Activated CD4-positive, CD25-positive, alpha-beta regulatory T cell treated with anti-CD3 and anti-CD28 coated beads, Interleukin-2, amount 50 U/mL, for 72 hours (primary cell): ENCODE data around the gene TEDC1.
"Not testable (repeated sequence)": the region's sequence is repeated elsewhere in the genome, so short reads cannot be mapped to it uniquely, and the experiment has no call there.

Experiments
- DNase-seq: peaks from one replicate; pipeline ENCODE4 v3.0.0; 2021

Gene TEDC1

DNA sequence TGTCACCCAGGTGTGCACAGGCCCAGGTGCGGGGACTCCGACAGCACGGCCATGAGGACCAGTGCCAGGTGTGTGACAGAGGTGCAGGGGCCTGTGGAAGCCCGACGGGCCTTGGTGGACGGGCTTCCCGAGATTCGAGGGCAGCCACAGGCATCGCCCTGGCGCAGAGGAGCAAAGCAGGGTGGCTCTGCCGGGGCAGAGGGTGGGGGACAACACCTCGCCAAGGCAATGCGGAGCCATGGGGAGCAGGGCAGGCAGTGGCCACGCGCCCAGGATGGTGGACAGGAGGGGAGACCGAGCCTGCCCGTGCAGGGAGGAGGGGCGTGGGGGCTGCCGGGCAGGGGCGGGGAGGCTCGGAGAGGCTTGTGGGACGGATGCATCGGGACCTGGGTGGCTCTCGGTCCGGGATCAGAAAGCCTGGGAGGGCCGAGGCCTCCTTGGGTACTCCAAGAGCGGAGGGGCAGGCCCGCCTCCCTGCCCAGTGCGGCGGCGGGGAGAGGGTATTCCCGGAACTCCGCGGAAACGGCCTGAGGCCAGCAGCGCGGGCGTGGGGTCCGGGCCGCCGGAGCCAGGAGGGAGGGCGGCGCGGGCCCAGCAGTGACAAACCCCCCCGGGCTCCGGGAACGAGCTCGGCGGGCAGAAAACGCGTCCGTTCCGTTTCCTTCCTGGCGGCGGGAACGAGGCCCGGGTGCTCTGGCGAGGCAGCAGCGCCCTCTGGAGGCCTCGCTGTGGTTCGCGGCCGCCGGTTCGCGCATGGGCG is 37.0 kb downstream of the TEDC1 start:
- DNase-seq: peak; percentile 84

DNA sequence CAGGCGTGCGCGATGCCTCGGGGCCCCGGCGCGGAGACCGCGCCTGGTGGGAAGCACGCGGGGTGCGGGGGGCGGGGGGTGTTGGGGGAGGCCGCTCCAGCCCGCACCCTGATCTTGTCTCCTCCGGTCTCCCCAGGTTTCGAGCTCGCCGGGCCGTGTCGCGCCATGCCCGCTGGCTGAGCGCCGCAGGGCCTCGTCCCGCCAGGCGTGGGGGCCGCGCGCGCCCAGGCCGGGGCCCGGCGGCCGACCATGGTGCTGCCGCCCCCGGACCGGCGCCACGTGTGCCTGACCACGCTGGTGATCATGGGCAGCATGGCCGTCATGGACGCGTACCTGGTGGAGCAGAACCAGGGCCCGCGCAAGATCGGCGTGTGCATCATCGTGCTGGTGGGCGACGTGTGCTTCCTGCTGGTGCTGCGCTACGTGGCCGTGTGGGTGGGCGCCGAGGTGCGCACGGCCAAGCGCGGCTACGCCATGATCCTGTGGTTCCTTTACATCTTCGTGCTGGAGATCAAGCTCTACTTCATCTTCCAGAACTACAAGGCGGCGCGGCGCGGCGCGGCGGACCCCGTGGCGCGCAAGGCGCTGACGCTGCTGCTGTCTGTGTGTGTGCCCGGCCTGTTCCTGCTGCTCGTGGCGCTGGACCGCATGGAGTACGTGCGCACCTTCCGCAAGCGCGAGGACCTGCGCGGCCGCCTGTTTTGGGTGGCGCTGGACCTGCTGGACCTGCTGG is 37.7 kb downstream of the TEDC1 start:
- peak; percentile 47 for DNase-seq

DNA sequence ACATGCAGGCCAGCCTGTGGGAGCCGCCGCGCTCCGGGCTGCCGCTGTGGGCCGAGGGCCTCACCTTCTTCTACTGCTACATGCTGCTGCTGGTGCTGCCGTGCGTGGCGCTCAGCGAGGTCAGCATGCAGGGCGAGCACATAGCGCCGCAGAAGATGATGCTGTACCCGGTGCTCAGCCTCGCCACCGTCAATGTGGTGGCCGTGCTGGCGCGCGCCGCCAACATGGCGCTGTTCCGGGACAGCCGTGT is 38.2 kb downstream of the TEDC1 start:
- DNase-seq: no peak

DNA sequence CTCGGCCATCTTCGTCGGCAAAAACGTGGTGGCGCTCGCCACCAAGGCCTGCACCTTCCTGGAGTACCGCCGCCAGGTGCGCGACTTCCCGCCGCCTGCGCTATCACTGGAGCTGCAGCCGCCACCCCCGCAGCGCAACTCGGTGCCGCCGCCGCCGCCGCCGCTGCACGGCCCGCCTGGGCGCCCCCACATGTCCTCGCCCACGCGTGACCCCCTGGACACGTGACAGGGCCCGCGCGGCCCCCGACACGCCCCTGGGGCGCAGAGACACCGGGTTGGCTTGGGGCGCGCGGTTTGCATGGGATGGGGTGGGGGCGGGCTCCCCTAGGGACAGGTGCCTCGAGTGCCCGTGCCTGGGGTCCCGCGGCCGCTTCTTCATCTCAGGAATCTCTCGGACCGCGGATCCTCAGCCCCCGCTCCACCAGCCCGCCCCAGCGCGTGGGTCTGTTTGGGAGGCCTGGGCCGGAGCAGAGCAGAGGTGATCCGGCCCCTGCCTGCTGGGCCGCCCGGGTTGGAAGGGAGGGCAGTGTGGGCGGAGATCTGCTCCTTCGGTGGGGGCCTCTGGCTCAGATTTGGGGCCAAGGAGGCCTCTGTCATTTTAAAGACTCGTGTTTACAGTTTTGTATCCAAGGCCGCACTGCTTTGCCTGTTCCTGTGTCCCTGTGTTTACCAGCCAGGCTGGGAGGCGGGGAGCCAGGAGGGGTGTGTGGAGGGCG is 38.7 kb downstream of the TEDC1 start:
- no peak for DNase-seq

DNA sequence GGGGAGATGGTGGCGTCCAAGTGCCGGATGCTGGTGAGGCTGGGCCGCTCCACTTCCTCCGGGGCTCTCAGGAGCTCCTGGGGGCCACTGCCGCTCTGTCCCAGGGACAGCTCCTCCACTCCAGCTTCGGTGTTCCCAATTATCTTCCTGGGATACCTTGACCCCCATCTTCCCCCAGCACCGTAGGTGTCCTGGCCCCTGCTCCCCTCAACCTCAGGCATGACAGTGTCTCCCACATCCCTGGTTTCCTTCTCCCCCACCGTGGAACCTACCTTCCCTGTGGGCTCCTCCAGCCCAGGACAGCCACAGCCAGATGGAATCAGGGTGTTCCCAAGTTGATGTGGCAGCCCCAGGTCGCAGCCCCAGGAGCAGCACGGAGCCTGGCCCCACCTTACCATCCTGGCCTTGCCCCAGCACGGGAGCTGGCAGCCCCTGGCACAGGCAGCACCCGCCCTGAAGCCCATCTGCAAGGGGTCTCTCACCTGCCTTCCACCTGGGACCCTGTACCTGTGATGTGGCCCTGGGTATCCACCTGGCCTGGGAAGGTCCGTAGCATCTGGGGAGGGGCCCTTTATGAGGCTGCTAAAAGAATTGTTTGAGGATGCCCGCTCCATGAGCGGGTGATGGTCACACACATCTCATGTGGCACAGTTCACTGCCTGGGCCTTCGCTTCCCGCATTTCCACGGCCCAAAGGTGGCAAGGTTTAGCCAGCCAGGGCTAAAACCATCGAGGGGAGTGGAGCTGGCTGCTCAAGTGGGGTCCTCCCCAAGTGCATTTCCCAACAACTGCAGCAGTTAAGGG is 39.4 kb downstream of the TEDC1 start:
- no peak for DNase-seq

DNA sequence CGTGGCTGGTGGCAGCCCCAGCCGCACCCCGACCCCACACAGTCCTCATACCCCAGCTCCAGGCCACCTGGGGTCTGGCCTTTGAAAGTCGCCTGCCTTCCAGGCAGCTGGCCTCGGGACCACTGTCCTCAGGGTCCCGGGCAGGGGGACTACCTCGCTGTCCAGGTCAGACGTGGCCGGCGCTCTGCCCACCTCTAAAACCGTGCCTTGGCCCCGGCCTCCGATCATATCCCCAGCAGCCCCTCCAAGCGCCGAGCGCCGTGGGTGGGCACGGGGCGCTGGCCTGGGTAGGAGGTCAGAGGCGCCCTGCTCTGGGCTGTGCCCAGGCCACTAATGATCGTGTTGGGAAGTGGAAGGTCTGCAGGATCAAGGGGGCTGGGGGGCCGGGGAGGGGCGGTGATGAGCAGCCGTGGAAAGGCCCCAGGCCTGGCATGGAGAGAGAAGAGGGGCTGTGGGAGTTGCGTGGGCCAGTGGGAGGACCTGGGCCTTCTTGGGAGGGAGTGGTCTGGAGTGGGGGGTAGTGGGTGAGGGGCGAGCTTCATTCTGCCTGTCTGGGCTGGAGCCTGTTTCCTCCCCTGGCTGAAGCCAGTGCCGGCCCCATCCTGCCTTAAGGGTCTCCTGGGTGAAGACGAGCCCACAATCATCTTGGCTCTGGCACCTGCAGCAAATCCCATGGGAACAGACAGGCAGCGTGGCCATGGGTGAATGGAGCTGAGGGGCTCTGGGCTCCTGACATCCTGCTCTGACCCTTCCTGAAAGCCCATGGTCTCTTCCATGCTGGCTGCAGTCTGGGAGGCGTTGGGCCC is 40.2 kb downstream of the TEDC1 start:
- DNase-seq: no peak

DNA sequence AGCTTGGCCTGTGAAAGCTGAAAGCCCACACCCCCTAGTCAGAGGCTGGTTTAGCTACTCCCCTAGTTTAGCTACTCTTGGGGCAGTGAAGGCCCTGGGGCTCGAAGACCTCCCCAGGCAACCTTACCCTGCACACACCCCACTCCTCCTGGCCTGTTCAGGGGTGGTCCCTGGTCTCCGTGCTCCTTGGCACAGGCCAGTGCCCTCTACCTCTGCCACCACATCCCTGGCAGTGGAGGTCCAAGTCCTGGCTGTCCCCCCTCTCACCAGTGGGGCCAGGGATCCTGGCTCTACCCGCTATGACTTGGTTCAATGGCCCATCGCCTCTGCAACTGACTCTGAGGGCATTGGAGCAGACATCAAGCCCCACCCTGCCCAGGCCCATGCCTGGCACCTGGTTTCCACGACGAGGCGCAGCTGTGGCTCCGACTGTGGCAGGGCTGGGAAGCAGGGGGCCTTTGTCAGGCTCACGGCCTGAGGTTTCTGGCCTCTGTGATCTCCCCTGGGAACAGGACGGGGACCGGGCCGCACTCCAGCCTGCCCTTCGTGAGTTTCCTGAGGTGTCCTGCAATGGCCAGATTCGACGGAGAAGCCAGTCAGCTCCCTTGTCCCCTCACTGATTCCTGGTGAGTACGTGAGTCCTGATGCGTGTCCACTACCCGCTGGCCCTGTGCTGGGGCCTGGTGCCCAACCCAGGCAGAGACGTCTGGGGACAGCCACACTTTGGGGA is 41.0 kb downstream of the TEDC1 start:
- DNase-seq: no peak

DNA sequence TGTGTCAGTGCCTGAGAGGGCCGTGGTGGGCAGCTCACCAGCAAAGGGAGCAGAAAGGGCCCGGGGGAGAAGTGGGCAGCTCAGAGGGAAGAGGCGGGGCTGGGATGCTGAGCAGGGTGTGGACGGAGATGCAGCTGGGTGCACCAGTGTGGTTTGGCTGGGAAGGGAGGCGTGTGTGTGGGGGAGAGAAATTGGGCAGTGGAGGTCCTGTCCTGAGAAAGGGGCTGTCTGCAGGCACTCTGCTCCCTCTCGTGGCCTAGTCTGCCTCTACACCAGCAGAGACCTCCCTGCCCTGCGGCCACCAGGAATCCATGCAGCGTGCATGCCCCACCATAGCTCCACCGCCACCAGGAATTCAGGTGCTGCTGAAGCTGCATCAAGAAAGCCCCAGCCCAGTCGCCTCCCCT is 41.7 kb downstream of the TEDC1 start:
- no peak for DNase-seq

DNA sequence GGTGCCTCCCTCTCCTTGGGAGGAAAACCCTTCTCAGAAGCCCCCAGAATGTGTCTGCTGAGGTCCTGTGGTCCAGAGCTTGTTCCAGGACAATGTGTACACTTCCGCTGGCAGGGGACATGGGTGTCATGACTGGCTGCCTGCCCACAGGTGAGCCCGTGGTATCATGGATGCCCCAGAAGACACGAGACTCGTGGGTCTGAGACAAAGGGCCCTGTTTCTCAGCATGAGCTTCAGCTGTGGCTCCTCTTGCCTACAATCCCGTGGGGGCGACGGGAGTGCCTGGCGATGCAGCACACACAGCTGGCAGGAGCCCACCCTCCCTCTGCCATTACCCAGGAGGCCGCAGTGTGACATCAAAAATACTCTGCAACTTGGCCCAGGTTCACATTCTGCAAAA is 42.3 kb downstream of the TEDC1 start:
- no peak for DNase-seq

DNA sequence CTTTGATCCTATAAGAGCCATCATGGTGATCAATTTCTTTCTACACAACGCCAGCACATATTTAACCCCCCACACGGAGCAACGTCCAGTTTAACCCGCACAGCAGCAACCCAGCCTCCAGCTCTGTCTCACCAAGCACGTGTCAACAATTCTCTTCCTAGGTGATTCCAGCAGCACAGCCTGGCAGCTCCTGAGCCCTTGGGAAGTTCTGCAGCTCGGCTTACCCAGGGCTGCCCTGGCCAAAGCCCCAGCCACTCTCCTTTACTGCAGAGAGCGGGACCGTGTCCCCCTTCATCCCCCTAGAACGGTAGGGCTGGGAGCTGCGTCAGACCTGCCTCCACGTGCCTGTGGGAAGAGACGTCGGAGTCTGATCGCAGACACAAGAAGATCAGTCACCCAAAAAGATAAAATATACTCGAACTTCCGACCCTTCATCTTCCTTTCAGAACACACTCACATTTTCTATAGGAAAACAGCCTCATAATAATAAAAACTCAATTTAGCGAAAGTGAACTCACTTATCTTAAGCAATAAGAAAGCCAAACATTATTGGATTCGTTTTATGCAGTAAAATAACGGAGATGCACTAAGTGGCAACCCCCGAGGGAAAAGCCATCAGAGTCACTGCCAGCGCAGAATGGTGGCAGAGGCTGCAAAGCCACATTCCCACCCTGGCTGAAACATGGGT is 42.9 kb downstream of the TEDC1 start:
- DNase-seq: no peak

DNA sequence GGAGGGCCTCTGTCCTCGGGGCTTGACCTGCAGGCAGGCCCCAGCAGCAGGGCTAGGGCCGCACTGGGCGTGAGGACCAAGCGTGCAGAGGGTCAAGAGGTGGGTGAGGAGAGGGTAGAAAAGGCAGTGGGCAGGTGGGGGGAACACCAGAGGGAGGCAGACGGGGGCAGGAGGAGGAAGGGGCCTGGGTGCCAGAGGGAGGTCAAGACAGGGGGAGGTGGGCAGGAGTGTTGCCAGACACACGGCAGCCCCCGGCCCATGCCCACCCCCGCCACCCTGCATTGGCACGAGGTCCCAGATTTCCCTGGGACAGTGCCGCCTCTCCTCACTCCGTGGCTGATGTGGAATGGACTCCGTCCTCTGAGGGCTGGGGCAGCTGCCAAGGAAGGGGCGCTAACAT is 43.5 kb downstream of the TEDC1 start:
- DNase-seq: no peak

DNA sequence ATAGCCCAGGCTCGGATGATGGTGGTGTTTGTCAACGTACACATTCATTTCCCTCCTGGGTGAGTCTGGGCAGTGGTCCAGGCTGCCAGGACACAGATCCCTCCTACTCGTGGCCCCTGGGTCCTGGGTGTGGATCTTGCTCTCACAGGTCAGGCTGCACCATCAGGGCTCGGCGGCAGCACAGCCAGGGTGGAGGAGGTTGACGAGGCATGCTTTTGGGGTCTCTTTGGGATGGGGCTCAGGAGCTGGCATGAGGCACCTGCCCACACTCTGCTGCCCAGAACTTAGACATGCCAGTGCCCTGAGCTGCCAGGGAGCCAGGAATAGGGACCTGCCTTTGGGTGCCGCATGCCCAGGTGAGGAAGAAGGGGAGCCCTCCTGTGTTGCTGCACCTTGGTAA is 45.0 kb downstream of the TEDC1 start:
- no peak for DNase-seq

DNA sequence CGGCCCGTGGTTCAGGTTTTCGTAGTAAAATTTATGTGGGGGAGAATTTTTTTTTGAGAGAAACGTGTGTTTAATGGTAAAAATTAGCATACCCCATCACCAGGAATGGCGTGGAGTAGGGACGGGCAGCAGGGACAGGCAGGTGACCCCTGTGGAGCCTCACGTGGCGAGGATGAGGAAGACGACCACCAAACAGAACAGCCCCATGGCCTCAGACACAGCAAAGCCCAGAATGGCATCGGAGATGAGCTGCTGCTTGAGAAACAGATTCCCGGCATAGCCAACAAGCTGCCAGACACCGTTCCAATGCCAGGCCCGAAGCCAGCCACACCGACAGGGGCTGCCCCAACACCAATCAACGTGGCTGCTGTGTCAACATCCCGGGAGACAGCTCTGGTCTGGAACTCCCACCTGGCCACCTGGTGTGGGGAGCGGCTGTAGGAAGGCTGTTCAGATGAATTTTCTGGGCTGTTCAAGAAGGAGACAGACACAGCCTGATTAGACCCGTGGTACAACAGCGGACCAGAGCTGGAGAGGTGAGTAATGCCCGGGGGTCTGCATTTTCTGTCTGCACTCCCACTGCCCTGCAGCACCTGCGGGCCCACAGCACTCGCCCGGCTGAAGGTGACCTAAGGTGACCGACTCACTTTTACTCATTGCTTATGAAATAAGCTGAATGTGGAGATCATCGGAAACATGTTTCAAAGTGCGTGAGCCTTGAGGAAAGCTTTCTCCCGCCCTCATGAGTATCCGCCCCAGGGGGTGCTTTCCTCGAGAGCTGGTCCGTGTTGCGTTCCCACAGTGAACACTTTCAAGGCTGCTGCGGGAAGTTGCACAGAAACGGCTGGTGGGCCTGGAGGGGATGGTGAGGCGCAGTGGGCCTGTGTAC is 45.9 kb downstream of the TEDC1 start:
- DNase-seq: no peak

DNA sequence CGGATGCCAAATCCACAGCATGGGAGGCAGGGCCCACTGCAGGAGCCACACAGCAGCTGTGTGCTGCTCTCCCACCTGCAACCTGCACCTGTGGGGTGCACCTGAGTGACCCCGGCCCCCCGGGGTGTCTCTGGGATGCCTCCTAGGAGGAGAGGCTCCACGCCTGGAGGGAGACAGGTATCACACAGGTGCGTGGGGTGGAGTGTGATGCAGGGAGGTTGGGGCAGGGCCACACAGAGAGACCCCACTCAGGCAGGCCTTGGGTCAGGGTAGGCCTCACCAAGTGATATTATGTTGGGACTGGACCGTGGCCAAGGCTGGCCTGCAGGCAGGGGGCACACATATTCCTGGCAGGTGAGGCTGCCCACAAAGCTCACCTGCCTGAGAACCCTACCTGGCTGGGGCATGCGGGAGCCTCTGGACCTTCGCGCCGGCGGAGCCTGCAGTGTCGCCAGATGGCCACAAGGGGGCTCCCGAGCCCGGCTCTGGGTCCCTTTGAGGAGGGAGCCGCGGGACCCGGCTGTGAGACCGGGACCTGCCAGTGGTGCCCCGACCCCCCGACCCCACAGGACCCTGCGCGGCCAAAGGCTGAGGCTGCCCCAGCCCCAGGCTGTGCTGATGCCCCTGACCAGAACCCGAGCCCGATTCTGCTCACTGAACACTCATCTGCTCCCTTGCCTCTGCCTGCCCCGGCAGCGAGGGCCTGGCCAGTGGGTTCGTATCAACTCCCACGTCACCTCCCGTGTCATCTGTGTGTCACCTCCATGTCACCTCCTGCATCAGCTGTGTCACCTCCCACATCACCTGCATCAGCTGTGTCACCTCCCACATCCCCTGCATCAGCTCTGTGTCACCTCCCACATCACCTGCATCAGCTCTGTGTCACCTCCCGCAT is 46.8 kb downstream of the TEDC1 start:
- peak; percentile 83 for DNase-seq

DNA sequence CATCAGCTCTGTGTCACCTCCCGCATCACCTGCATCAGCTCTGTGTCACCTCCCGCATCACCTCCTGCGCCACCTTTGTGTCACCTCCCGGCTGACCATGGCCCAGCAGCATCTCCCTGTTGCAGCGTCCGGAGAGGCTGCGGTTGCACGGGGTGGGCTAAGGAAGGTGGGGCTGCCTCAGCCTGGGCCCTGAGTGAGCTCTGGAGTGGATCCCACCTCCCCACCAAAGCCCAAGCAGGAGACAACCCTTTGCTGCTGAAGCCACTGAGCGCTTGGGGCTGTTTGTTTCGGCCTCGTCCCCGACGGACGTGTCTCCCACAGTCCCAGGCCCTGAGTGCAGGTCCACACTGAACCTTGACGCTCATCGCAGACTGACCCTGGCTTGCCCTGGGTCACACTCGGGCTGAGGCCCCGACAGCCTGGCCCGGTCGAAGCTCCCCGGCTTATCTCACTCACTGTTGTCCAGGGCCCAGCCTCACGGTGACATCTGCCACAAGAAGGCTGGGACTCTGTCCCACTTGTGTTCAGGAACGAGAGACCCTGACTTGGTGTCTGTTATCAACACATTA is 47.5 kb downstream of the TEDC1 start:
- DNase-seq: no peak

DNA sequence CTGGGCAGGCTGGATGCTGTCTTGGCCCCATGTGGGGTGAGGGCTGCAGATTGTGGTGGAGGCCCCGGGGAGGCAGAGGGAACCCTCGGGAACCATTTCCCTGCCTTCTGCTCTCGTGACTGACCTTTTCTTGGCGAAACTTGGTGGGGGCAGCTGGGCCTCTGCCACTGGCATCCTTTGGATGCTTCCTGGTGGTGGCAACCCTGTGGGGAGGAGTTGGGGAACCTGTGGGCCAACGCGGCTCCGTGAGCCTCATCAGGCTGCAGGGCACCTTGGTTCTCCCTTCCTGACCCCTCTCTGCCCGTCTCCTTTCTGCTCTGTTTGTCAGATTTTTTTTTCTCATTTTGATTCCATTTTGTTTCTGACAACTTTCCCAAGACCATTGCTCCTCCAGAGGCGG is 49.8 kb downstream of the TEDC1 start:
- DNase-seq: no peak

DNA sequence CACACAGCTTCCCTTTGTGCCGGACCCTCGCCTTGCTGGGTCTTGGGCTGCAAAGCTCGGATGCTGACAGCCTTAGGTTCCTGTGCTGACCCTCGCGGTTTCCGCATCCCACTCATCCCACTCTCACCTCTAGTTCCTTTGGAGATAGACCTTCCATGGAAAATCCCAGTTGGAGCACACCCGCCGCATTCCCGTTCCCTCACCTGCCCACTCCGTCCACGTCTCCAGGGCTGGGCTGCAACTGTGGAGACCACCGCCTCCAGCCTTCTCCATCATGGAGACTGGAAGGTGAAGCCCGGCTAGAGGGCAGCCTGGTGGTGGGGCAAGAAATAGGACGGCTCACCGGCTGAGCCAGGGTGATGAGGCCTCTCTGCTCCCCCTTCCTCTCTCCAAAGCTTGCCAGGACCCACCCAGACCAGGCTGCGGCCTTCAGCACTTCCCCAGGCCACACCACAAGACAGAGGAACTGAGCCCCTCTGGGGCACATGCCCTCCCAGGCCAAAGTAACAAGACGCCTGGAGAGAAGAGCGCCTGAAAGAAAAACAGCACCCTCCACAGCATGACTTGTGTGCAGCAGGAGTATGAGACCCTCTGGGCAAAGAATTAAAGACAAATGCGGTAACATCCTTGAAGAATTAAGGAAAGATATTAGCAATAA is 50.3 kb downstream of the TEDC1 start:
- no peak for DNase-seq

DNA sequence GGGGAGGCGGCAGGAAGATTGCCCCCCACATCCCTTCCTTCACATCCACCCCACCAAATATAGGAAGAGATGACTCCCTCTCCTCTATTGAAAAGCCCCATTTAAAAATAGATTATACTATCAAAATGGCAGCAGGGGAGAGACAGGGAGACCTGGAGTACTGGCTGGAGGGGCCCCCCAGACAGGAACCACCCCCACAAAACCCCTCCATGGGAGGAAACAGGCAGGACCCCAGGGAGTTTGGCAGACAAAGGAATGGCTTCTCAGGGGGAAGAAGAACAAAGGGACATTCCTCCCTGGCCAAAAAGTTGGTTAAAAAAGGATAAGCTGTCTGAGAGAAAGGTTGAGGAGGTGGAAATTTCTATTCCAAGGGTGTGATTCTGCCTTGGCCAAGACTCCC is 54.6 kb downstream of the TEDC1 start:
- not testable (repeated sequence) for DNase-seq
